H9 (cell line): ENCODE measurements around the gene ZNF484. TPM values are rescaled to one million over a fixed set of nuclear protein-coding genes. Genes with fewer than 3 reads are reported as not detected.

Experiments
- DNase-seq: peaks from one replicate; pipeline ENCODE4 v3.0.0-alpha.2; 2017
- H2AFZ ChIP-seq: one replicate; pipeline ENCODE4 v1.6.1; 2013; ENCODE audit warnings: mild to moderate bottlenecking, low read length, control low read depth, moderate library complexity
- H2AK5ac ChIP-seq: 2 replicates; pipeline ENCODE4 v1.6.1; 2013; ENCODE audit warnings: low read length, control low read depth, mixed read lengths; ENCODE audit not compliant: insufficient read length
- H2BK120ac ChIP-seq: one replicate; pipeline ENCODE4 v1.6.1; 2013; ENCODE audit warnings: low read depth, mild to moderate bottlenecking, low read length, control low read depth, inconsistent platforms; ENCODE audit not compliant: poor library complexity, severe bottlenecking
- H2BK12ac ChIP-seq: 2 replicates; pipeline ENCODE4 v1.6.1; 2013; ENCODE audit warnings: low read length, control low read depth, mixed read lengths, low read depth; ENCODE audit not compliant: insufficient read length
- H2BK15ac ChIP-seq: 2 replicates; pipeline ENCODE4 v1.6.1; 2013; ENCODE audit warnings: low read depth, low read length, control low read depth
- H2BK20ac ChIP-seq: one replicate; pipeline ENCODE4 v1.6.1; 2013; ENCODE audit warnings: low read depth, mild to moderate bottlenecking, low read length, control low read depth, inconsistent platforms; ENCODE audit not compliant: poor library complexity, severe bottlenecking
- H2BK5ac ChIP-seq: 2 replicates; pipeline ENCODE4 v1.6.1; 2013; ENCODE audit warnings: low read length, control low read depth, mixed read lengths; ENCODE audit not compliant: insufficient read length
- H3K14ac ChIP-seq: 2 replicates; pipeline ENCODE4 v1.6.1; 2013; ENCODE audit warnings: low read length, control low read depth; ENCODE audit not compliant: insufficient read depth
- H3K18ac ChIP-seq: 2 replicates; pipeline ENCODE4 v1.6.1; 2013; ENCODE audit warnings: low read depth, mild to moderate bottlenecking, mixed read lengths, low read length, control low read depth; ENCODE audit not compliant: insufficient read length
- H3K23ac ChIP-seq: 2 replicates; pipeline ENCODE4 v1.6.1; 2013; ENCODE audit warnings: low read length, control low read depth, mixed read lengths, low read depth; ENCODE audit not compliant: insufficient read length
- H3K23me2 ChIP-seq: 2 replicates; pipeline ENCODE4 v1.6.1; 2013; ENCODE audit warnings: low read depth, mild to moderate bottlenecking, mixed read lengths, low read length, control low read depth; ENCODE audit not compliant: insufficient read length, poor library complexity, severe bottlenecking
- H3K27ac ChIP-seq: 2 replicates; pipeline ENCODE4 v1.5.1; 2013; ENCODE audit warnings: low read length, control low read depth, mixed read lengths, low read depth; ENCODE audit not compliant: insufficient read length
- H3K27me3 ChIP-seq: 2 replicates; pipeline ENCODE4 v1.6.1; 2013; ENCODE audit warnings: low read length, control low read depth, inconsistent platforms; ENCODE audit not compliant: insufficient read depth
- H3K4ac ChIP-seq: 2 replicates; pipeline ENCODE4 v1.6.1; 2013; ENCODE audit warnings: low read depth, mild to moderate bottlenecking, control low read depth, inconsistent platforms, low read length, moderate library complexity
- H3K4me1 ChIP-seq: 2 replicates; pipeline ENCODE4 v1.6.1; 2013; ENCODE audit warnings: low read length, control low read depth, inconsistent platforms; ENCODE audit not compliant: insufficient read depth
- H3K4me2 ChIP-seq: 2 replicates; pipeline ENCODE4 v1.6.1; 2013; ENCODE audit warnings: low read length, control low read depth, mixed read lengths; ENCODE audit not compliant: insufficient read length, insufficient read depth
- H3K56ac ChIP-seq: 2 replicates; pipeline ENCODE4 v1.6.1; 2013; ENCODE audit warnings: low read depth, mild to moderate bottlenecking, mixed read lengths, low read length, control low read depth; ENCODE audit not compliant: insufficient read length
- H3K79me1 ChIP-seq: 2 replicates; pipeline ENCODE4 v1.6.1; 2013; ENCODE audit warnings: low read depth, mild to moderate bottlenecking, moderate library complexity, low read length, control low read depth, inconsistent platforms; ENCODE audit not compliant: insufficient read depth, poor library complexity, severe bottlenecking
- H3K79me2 ChIP-seq: 2 replicates; pipeline ENCODE4 v1.6.1; 2013; ENCODE audit warnings: low read length, control low read depth, inconsistent platforms; ENCODE audit not compliant: insufficient read depth
- H3K9ac ChIP-seq: 2 replicates; pipeline ENCODE4 v1.6.1; 2013; ENCODE audit warnings: low read length, control low read depth, mixed read lengths; ENCODE audit not compliant: insufficient read length; ENCODE audit errors: extremely low read depth
- H3K9me3 ChIP-seq: one replicate; pipeline ENCODE4 v1.6.1; 2013; ENCODE audit warnings: low read depth, low read length, inconsistent platforms; ENCODE audit not compliant: control insufficient read depth
- H3T11ph ChIP-seq: one replicate; pipeline ENCODE4 v1.6.1; 2013; ENCODE audit warnings: mild to moderate bottlenecking, low read length, control low read depth, inconsistent platforms
- H4K20me1 ChIP-seq: one replicate; pipeline ENCODE4 v1.6.1; 2013; ENCODE audit not compliant: control insufficient read depth, insufficient read length, insufficient read depth
- H4K5ac ChIP-seq: 2 replicates; pipeline ENCODE4 v1.6.1; 2013; ENCODE audit warnings: low read depth, mild to moderate bottlenecking, mixed read lengths, low read length, control low read depth; ENCODE audit not compliant: insufficient read length
- H4K8ac ChIP-seq: replicated peaks from 2 replicates; pipeline ENCODE4 v1.6.1; 2013; ENCODE audit warnings: low read length, control low read depth, mixed read lengths, low read depth; ENCODE audit not compliant: insufficient read length
- H4K91ac ChIP-seq: 2 replicates; pipeline ENCODE4 v1.6.1; 2013; ENCODE audit warnings: low read depth, mild to moderate bottlenecking, moderate library complexity, mixed read lengths, low read length, control low read depth; ENCODE audit not compliant: insufficient read length
- H3K27ac Mint-ChIP-seq, 3 experiments: 2 replicates in 2 of 3; 3 replicates in 1 of 3; pipeline ENCODE4 v1.8.0; 2020 to 2021; ENCODE audit warnings: mixed read lengths in 3 of 3, mild to moderate bottlenecking in 1 of 3, moderate library complexity in 1 of 3
- H3K27me3 Mint-ChIP-seq: 2 replicates; pipeline ENCODE4 v1.8.0; 2021; ENCODE audit warnings: low read depth, mild to moderate bottlenecking, moderate library complexity, mixed read lengths
- H3K36me3 Mint-ChIP-seq, 3 experiments: 2 replicates in 2 of 3; 3 replicates in 1 of 3; pipeline ENCODE4 v1.8.0; 2020 to 2021; ENCODE audit warnings: low read depth in 3 of 3, mixed read lengths in 3 of 3; ENCODE audit not compliant: insufficient read depth in 1 of 3
- H3K4me1 Mint-ChIP-seq, 2 experiments: 2 replicates each; pipeline ENCODE4 v1.8.0; 2020; ENCODE audit warnings: mixed read lengths in 2 of 2
- H3K4me3 Mint-ChIP-seq, 2 experiments: 2 replicates in 1 of 2; 3 replicates in 1 of 2; pipeline ENCODE4 v1.8.0; 2020 to 2021; ENCODE audit warnings: mild to moderate bottlenecking in 2 of 2, mixed read lengths in 2 of 2, moderate library complexity in 1 of 2
- H3K9me3 Mint-ChIP-seq, 2 experiments: 2 replicates in 1 of 2; 3 replicates in 1 of 2; pipeline ENCODE4 v1.8.0; 2020; ENCODE audit warnings: mild to moderate bottlenecking in 2 of 2, mixed read lengths in 2 of 2, moderate library complexity in 1 of 2
- CTCF ChIP-seq: fragments of 200-600 bp; sonication (generic); conservative IDR thresholded peaks from 3 replicates; pipeline ENCODE4 v1.8.0; 2021; ENCODE audit warnings: antibody characterized with exemption, mild to moderate bottlenecking
- WGBS: extraction: QIAGEN DNeasy Blood & Tissue Kit; methylation state at CpG from one replicate; pipeline ENCODE4 v1.1.7; 2013; ENCODE audit warnings: missing lambda C conversion rate, low lambda C conversion rate, mixed read lengths; ENCODE audit not compliant: insufficient read length; ENCODE audit errors: extremely low coverage; 5-methylcytosine and 5-hydroxymethylcytosine counted together
- total RNA-seq: library from RNA; stranded (reverse); gene quantifications from 2 replicates; pipeline ENCODE4 v1.2.1, GENCODE V29; 2021

Gene ZNF484
- total RNA-seq, 1 experiment from 2014 or later = 10.2 TPM

DNA sequence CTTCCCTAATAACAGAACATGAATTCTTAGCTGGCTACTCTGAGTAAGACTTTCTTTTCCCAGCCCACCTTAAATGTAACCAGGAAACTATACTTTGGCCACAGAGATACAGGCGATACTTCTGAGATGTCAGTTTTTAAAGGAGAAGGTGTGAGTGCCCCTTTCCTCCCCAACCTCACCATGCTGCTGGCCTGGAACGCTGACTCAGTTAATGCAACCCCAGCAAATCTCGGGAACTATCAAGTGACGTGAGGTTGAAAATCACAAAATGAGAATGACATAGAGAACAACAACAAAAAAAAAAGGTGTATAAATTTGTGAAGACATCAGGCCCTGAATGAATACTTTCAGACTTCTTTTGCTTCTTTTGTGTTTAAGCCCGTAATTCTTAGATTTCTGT lies 13.7 kb downstream of the ZNF484 start:
- Histone ChIP-seq H2BK15ac (no peak overlapping the region), H3K23me2 (no peaks in the 10 kb centered on the region), H2BK12ac (no peak overlapping the region), H3K4me1 (no peaks in the 10 kb centered on the region), H3T11ph (no peak overlapping the region), H2BK5ac (no peak overlapping the region), H3K9me3 (no peaks in the 10 kb centered on the region), H3K27ac (no peak overlapping the region), H3K79me2 (no peaks in the 10 kb centered on the region; the same call in 1 of the 2 replicates), H2BK120ac (no peak overlapping the region), H3K4me2 (no peak overlapping the region), H4K20me1 (no peaks in the 10 kb centered on the region), H3K56ac (no peak overlapping the region), H3K27me3 (no peaks in the 10 kb centered on the region), H4K91ac (no peak overlapping the region), H3K18ac (no peak overlapping the region), H2AFZ (no peak overlapping the region), H4K8ac (no peak overlapping the region), H3K23ac (no peak overlapping the region), H2AK5ac (no peak overlapping the region), H4K5ac (no peak overlapping the region), H3K9ac (no peak overlapping the region), H3K4ac (no peak overlapping the region), H2BK20ac (no peak overlapping the region), H3K14ac (no peak overlapping the region), H3K79me1 (no peaks in the 10 kb centered on the region)
- Mint-ChIP-seq H3K4me3 (no peak overlapping the region), H3K9me3 (peaks cover 1 to 4% of the 10 kb centered on the region in 2 experiments; a peak in 3 of 5 replicates), H3K4me1 (peaks cover 3 to 4% of the 10 kb centered on the region in 2 experiments; a peak in 3 of 4 replicates), H3K27me3 (no peaks in the 10 kb centered on the region), H3K27ac (no peak overlapping the region), H3K36me3 (peaks cover 35 to 50% (median 47%) of the 10 kb centered on the region in 3 experiments)
- no peak for TF ChIP-seq CTCF
- no peak for DNase-seq
- no CpG with 5 or more reads among the region's 5 CpGs for WGBS
